ENCODE measurements around the gene DGLUCY. TPM values are rescaled to one million over a fixed set of nuclear protein-coding genes. Genes with fewer than 3 reads are reported as not detected.
"Not testable (repeated sequence)": the region's sequence is repeated elsewhere in the genome, so short reads cannot be mapped to it uniquely, and the experiment has no call there.

DGLUCY gene
- total RNA-seq, 2 donors from 2014 or later: 70.5 to 90.5 TPM

DNA sequence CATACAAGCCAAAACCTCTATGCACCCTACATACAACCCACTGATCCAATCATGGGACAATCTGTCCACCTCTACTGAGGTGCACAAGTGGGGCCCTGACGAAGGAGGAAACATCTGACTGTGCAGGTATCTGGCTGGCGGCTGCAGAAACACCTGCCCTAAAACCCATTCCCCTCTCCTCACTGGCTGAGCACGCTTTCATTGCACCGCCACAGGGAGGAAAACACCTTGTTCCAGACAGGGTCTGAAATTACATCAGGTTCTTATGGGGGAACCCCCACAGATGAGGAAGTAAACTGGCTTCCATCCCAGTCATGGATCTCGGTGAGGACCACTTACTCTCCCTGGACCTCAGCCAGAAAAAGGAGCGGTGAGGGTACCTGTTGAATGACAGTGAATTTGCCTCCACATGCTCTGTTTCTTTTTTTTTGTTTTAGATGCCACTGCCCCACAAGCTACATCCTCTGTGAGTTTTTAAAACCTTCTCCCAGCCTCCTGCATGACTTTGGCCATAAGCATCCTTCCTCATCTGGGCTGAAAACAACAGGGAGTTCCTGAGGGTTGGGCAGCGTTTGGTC, 23.8 kb upstream of the DGLUCY start:
- peaks cover 28% of the 10 kb centered on the region for H3K4me1 Mint-ChIP-seq (ENCODE audit: low read depth)
- H3K36me3 Mint-ChIP-seq (ENCODE audit: insufficient read depth in 2 of 2): no peaks in the 10 kb centered on the region
- no peak overlapping the region for H3K4me3 Mint-ChIP-seq
- peaks cover 10% of the 10 kb centered on the region for H3K27me3 Mint-ChIP-seq (ENCODE audit: low read depth)
- no peak overlapping the region for H3K27ac Mint-ChIP-seq
- DNase-seq (no peak), ATAC-seq (replicated peaks in 1 of 2) (no peak)
- no peaks in the 10 kb centered on the region for H3K9me3 Mint-ChIP-seq

DNA sequence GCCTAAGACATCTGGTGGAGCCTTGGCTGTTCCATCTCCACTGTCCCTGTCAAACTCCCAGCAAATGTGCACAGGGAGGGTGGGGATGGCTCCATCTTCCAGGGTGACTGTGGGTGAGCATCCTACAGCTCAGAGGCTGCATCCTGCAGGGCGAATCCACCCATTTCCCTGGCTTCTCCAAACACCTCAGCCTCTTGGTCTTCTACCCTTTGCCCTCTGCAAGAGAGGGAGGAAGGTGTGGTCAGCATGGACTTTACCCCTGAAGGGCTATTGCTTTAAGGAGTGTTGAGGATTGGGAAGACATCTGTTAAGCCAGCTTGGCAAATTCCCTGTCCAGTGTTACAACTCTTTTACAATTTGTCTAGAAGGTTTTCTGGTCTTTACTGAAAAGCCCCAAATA, 23.1 kb upstream of the DGLUCY start:
- no peak overlapping the region for H3K27ac Mint-ChIP-seq
- H3K9me3 Mint-ChIP-seq: no peaks in the 10 kb centered on the region
- DNase-seq (no peak), ATAC-seq (replicated peaks in 1 of 2) (no peak)
- peaks cover 28% of the 10 kb centered on the region for H3K4me1 Mint-ChIP-seq (ENCODE audit: low read depth)
- no peaks in the 10 kb centered on the region for H3K36me3 Mint-ChIP-seq (ENCODE audit: insufficient read depth in 2 of 2)
- peaks cover 6% of the 10 kb centered on the region for H3K27me3 Mint-ChIP-seq (ENCODE audit: low read depth)
- no peak overlapping the region for H3K4me3 Mint-ChIP-seq

DNA sequence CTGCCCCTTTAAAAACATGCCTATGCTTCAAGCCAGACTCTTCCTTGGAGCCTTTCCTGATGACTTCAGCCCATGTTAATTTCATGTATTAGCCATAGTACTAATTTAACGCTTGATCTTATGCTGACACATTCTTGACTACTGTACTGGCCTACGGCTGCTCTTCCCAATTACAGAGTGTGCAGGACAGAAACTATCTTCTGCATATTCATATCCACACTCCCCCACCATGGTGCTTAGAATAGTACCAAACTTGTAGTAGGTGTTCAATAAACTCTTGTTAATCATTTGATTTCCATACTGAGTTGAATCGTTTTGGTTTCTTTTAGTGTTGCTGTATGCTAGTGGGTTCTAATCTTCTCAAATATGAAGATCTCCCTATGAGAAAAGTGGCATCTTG, 21.8 kb upstream of the DGLUCY start:
- H3K4me1 Mint-ChIP-seq (ENCODE audit: low read depth): peaks cover 25% of the 10 kb centered on the region
- no peak overlapping the region for H3K4me3 Mint-ChIP-seq
- DNase-seq (no peak), ATAC-seq (replicated peaks in 1 of 2) (peak; percentile 34 to 85)
- H3K27ac Mint-ChIP-seq: no peak overlapping the region
- no peaks in the 10 kb centered on the region for H3K36me3 Mint-ChIP-seq (ENCODE audit: insufficient read depth in 2 of 2)
- H3K9me3 Mint-ChIP-seq: no peaks in the 10 kb centered on the region
- peaks cover 6% of the 10 kb centered on the region for H3K27me3 Mint-ChIP-seq (ENCODE audit: low read depth)

DNA sequence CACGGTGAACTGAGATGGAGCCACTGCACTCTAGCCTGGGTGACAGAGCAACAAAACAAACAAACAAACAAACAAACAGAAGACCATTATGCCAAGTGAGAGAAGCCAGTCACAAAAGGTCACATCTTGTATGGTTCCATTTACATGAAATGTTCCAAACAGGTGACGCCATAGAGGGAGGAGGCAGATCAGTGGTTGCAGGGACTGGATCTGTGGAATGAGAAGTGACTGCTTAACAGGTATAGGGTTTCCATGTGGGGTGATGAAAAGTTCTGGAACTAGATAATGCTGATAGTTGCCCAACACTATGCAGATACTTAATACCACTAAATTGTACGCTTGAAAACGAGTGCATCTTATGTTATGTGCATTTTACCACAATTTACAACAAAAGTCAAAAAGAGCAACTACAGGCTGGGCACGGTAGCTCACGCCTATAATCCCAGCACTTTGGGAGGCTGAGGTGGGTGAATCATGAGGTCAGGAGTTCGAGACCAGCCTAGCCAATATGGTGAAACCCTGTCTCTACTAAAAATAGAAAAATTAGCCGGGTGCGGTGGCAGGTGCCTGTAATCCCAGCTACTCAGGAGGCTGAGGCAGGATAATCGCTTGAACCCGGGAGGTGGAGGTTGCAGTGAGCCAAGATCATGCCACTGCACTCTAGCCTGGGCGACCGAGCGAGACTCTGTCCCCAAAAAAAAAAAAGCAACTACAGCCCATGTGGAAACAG, 20.0 kb upstream of the DGLUCY start:
- not testable (repeated sequence) for H3K27me3 Mint-ChIP-seq (ENCODE audit: low read depth); H3K4me3 Mint-ChIP-seq; H3K9me3 Mint-ChIP-seq; ATAC-seq (replicated peaks in 1 of 2); H3K36me3 Mint-ChIP-seq (ENCODE audit: insufficient read depth in 2 of 2); H3K27ac Mint-ChIP-seq; DNase-seq
- peaks cover 17% of the 10 kb centered on the region for H3K4me1 Mint-ChIP-seq (ENCODE audit: low read depth)

DNA sequence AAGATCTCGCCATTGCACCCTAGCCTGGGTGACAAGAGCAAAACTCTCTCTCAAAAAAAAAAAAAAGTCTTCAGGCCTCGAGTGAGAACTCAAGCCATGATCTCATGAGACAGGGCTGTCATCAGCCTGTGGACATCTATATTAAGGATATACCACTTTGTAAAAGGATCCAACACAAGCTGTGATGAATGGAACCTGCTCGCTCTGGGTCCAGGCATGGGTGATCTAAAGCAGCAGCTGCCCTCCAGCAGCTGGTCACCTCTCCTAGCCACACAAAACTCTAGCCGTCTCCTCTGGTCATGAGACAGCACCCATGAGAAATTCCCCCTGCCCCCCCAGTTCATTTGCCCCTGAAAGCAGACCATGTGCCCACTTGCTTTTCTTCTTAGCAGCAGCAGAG, 19.1 kb upstream of the DGLUCY start:
- H3K9me3 Mint-ChIP-seq: no peaks in the 10 kb centered on the region
- DNase-seq (no peak), ATAC-seq (replicated peaks in 1 of 2) (no peak)
- no peak overlapping the region for H3K4me3 Mint-ChIP-seq
- peaks cover 21% of the 10 kb centered on the region for H3K4me1 Mint-ChIP-seq (ENCODE audit: low read depth)
- no peaks in the 10 kb centered on the region for H3K27me3 Mint-ChIP-seq (ENCODE audit: low read depth)
- H3K27ac Mint-ChIP-seq: no peak overlapping the region
- no peaks in the 10 kb centered on the region for H3K36me3 Mint-ChIP-seq (ENCODE audit: insufficient read depth in 2 of 2)

DNA sequence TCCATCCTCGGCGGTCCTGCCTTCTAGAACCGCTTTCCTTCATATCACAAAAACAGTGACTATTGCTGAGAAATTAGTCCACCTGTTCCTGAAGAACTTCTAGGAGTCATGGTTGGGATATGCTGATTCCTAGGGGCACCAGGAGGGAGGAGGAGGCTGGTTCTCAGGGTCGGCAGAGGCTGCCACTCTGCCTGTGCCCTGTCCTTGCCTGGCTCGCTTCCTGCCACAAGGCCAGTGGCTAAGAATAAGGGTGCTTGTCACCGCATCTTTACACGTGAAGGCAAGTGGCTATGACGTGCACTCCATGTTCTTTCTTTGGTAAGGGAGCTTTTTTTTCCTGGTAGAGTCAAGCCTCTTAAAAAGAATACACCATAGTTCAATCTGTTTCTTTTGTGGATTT, 18.7 kb upstream of the DGLUCY start:
- Mint-ChIP-seq H3K27ac (no peak overlapping the region), H3K36me3 (ENCODE audit: insufficient read depth in 2 of 2) (no peaks in the 10 kb centered on the region), H3K4me3 (no peak overlapping the region), H3K27me3 (ENCODE audit: low read depth) (no peaks in the 10 kb centered on the region), H3K9me3 (no peaks in the 10 kb centered on the region), H3K4me1 (ENCODE audit: low read depth) (peaks cover 22% of the 10 kb centered on the region)
- DNase-seq: no peak
- no peak for ATAC-seq (replicated peaks in 1 of 2)

DNA sequence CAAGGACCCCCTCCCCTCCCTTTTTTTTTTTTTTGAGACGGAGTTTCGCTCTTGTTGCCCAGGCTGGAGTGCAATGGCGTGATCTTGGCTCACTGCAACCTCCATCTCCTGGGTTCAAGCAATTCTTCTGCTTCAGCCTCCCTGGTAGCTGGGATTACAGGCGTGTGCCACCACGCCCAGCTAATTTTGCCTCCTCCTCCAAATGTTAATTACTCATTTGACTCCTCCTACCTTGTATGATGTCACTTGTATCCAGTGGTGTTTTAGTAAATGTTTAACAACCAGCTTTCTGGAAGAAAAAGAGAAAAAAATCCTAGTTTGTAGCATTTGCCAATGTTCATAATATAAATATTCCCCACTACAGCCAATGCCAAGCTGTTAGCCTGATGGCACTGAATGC, 16.2 kb upstream of the DGLUCY start:
- not testable (repeated sequence) for H3K27me3 Mint-ChIP-seq (ENCODE audit: low read depth); H3K36me3 Mint-ChIP-seq (ENCODE audit: insufficient read depth in 2 of 2); ATAC-seq (replicated peaks in 1 of 2); H3K9me3 Mint-ChIP-seq; H3K4me3 Mint-ChIP-seq; DNase-seq; H3K27ac Mint-ChIP-seq
- H3K4me1 Mint-ChIP-seq (ENCODE audit: low read depth): peaks cover 15% of the 10 kb centered on the region

DNA sequence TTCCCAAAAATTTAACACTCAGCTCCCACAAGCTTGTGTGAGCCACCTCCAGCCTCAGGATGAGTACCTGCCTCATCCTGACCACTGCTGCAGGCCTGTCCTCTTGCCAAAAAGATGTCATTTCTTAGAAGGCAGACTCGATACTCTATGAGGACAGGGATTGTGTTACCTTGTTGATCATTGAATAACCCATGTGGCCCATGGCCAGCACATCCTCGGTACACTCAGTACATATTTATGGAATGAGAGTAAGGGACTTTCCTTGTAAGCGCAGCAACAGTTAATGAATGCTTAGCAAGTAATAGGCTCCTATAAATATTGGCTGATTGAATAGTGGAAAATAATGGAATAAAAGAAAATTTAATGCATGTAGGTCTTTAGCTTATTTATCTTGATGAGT, 15.3 kb upstream of the DGLUCY start:
- Mint-ChIP-seq H3K9me3 (no peaks in the 10 kb centered on the region), H3K27me3 (ENCODE audit: low read depth) (no peaks in the 10 kb centered on the region), H3K36me3 (ENCODE audit: insufficient read depth in 2 of 2) (no peaks in the 10 kb centered on the region), H3K27ac (no peak overlapping the region), H3K4me3 (no peak overlapping the region), H3K4me1 (ENCODE audit: low read depth) (peaks cover 15% of the 10 kb centered on the region)
- ATAC-seq (replicated peaks in 1 of 2) (no peak), DNase-seq (no peak)

DNA sequence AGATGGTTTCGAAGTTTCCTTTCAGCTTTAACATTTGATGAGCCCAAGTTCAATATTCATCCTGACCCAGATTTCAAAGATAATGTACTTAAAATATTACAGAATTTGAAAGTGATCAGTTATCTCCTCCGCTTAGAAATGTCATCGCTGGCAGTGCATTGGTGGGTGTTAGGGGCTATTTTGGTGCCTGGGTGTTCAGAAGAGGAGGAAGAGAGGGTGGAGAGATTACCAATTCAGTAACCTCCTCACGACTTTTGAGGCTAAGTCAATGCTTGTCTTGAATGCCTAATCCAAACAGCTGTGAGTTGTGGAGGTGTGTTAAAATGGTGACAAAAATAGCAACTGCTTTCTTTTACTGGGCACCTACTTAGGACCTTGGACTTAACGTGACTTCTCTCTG, 13.8 kb upstream of the DGLUCY start:
- no peaks in the 10 kb centered on the region for H3K9me3 Mint-ChIP-seq
- peaks cover 15% of the 10 kb centered on the region for H3K4me1 Mint-ChIP-seq (ENCODE audit: low read depth)
- DNase-seq: peak in 1 of 2 donors; percentile 21
- ATAC-seq (replicated peaks in 1 of 2): peak; percentile 73 to 90
- no peaks in the 10 kb centered on the region for H3K36me3 Mint-ChIP-seq (ENCODE audit: insufficient read depth in 2 of 2)
- H3K4me3 Mint-ChIP-seq: peak overlapping the region in 1 of 2 donors; percentile 31
- H3K27me3 Mint-ChIP-seq (ENCODE audit: low read depth): no peaks in the 10 kb centered on the region
- H3K27ac Mint-ChIP-seq: no peak overlapping the region

DNA sequence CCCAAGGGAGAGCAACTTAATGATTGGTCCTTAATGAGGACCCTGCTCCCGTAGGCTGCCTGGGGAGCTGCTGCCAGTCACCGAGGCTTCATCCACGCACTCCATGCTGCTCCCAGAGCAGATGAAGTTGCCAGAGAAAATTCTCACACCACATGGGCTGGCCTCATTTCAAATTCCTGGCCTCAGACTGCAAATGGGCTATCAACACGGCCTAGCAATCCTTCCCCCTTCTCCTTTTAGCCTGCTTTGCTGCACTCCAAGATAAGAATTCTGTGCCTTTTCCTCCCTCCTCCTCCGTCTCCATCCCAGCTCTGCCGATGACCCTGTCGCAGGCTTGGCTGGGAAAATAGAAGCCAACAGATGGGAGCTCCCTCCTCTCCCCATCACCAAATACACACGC, 10.8 kb upstream of the DGLUCY start:
- no peak overlapping the region for H3K27ac Mint-ChIP-seq

DNA sequence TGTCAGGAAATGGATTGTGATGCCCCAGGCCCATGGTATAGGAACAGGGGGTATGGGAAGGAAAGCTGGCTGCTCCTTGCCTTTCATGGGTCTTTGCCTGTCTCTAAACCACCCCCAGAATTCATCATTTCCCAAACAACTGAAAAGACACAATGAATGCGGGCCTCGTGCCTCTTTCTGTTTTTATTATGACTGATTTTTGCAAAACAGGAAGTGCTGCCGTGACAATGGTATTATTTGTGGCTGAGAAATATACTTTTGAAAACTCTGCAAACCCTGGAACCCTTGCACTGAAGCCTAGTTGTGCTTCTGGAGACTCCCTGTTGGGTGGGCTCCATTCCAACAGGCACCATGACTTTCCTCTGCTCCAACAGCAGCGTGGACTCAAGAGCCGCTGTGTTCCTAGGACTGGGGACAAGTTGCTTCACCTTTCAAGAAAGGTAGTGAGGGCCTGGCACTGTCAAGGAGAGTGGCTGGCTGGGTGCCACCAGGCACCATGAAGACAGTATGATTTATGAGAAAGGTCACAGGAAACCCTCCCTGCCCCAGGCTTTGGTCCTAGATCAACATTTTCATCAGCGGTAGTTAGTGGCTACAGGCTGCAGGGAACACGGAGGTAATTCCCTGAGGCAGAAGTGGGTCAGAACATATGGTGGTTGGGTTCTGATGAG, 4.8 kb upstream of the DGLUCY start:
- Mint-ChIP-seq H3K9me3 (no peaks in the 10 kb centered on the region), H3K36me3 (ENCODE audit: insufficient read depth in 2 of 2) (peaks cover 0 to 2% of the 10 kb centered on the region in 2 donors), H3K4me3 (peak overlapping the region; percentile 75), H3K4me1 (ENCODE audit: low read depth) (peaks cover 63% of the 10 kb centered on the region), H3K27me3 (ENCODE audit: low read depth) (no peaks in the 10 kb centered on the region), H3K27ac (peak overlapping the region; percentile 90)
- ATAC-seq (replicated peaks in 1 of 2) (peak; percentile 56 to 61), DNase-seq (peak; percentile 49 to 59)

More for the DNA sequence above, 10.8 kb upstream of the DGLUCY start:
- H3K9me3 Mint-ChIP-seq: no peaks in the 10 kb centered on the region
- no peaks in the 10 kb centered on the region for H3K36me3 Mint-ChIP-seq (ENCODE audit: insufficient read depth in 2 of 2)
- no peak for DNase-seq
- no peak for ATAC-seq (replicated peaks in 1 of 2)
- no peaks in the 10 kb centered on the region for H3K27me3 Mint-ChIP-seq (ENCODE audit: low read depth)
- peaks cover 23% of the 10 kb centered on the region for H3K4me1 Mint-ChIP-seq (ENCODE audit: low read depth)
- no peak overlapping the region for H3K4me3 Mint-ChIP-seq

DNA sequence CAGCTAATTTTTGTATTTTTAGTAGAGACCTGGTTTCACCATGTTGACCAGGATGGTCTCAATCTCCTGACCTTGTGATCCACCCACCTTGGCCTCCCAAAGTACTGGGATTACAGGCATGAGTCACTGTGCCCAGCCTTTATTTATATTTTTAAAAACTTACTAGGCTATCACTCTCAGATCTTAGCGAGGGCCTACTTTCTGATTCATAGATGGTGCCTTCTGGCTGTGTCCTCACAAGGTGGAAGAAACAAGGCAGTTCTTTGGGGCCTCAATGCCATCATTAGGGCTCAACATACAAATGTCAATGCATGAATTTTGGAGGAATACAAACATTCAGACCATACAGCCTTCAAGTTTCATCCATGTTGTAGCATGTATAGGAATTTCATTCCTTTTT, 2.4 kb upstream of the DGLUCY start:
- no peak overlapping the region for H3K27ac Mint-ChIP-seq
- peaks cover 9 to 12% of the 10 kb centered on the region in 2 donors for H3K36me3 Mint-ChIP-seq (ENCODE audit: insufficient read depth in 2 of 2)

DNA sequence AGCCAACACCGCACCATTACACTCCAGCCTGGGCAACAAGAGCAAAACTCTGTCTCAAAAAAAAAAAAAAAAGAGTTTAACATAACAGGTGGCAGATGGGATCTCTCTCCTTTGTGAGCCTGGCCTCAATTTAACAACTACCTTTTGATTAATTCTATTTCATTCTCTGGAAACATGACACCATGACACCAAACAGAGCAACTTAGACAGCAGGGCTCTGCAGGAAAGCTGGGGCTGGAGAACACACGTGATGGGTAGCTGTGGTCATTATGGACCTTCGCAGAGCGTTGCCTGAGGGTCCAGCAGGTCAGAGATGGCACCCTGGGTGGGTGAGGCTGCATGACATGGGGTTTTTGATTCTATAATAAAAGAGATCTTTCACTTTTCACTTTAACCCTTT, 1.7 kb upstream of the DGLUCY start:
- ATAC-seq (replicated peaks in 1 of 2) (no peak), DNase-seq (no peak)
- H3K4me1 Mint-ChIP-seq (ENCODE audit: low read depth): peaks cover 83% of the 10 kb centered on the region
- no peaks in the 10 kb centered on the region for H3K9me3 Mint-ChIP-seq
- H3K4me3 Mint-ChIP-seq: peak overlapping the region; percentile 71 to 97
- peaks cover 9 to 12% of the 10 kb centered on the region in 2 donors for H3K36me3 Mint-ChIP-seq (ENCODE audit: insufficient read depth in 2 of 2)
- H3K27ac Mint-ChIP-seq: peak overlapping the region; percentile 82
- no peaks in the 10 kb centered on the region for H3K27me3 Mint-ChIP-seq (ENCODE audit: low read depth)

More for the DNA sequence above, 2.4 kb upstream of the DGLUCY start:
- H3K9me3 Mint-ChIP-seq: no peaks in the 10 kb centered on the region
- DNase-seq (no peak), ATAC-seq (replicated peaks in 1 of 2) (no peak)
- peaks cover 76% of the 10 kb centered on the region for H3K4me1 Mint-ChIP-seq (ENCODE audit: low read depth)
- H3K4me3 Mint-ChIP-seq: no peak overlapping the region
- H3K27me3 Mint-ChIP-seq (ENCODE audit: low read depth): no peaks in the 10 kb centered on the region
